Left ventricle myocardium inferior (tissue), 1 donor: Measurements from ENCODE around the gene ROBO2. TPM values are rescaled to one million over a fixed set of nuclear protein-coding genes. Genes with fewer than 3 reads are reported as not detected.

Source experiments
- DNase-seq: peaks from one replicate; pipeline ENCODE4 v3.0.0-alpha.2; 2020
- H3K27ac ChIP-seq: fragments of 200-600 bp; replicated peaks from 2 replicates; pipeline ENCODE4 v1.8.0; 2021
- H3K27me3 ChIP-seq: fragments of 200-600 bp; 2 replicates; pipeline ENCODE4 v1.8.0; 2021; ENCODE audit warnings: low read depth
- H3K36me3 ChIP-seq: fragments of 200-600 bp; 2 replicates; pipeline ENCODE4 v1.8.0; 2021
- H3K4me1 ChIP-seq: fragments of 200-600 bp; 2 replicates; pipeline ENCODE4 v1.8.0; 2021
- H3K4me3 ChIP-seq: fragments of 200-600 bp; 2 replicates; pipeline ENCODE4 v1.8.0; 2021; ENCODE audit warnings: mild to moderate bottlenecking, moderate library complexity
- H3K9me3 ChIP-seq: fragments of 200-600 bp; replicated peaks from 2 replicates; pipeline ENCODE4 v1.8.0; 2021
- intact Hi-C: fragments of 100-400 bp; cut with micrococcal nuclease; formaldehyde crosslinking; loops from one replicate; pipeline ENCODE4 v1.11.0; 2022
- total RNA-seq: library from RNA; stranded (reverse); fragmentation: NEBNext Ultra II Directional; extraction: Animal tissue kit (Norgen Biotek cat#: 25700); gene quantifications from one replicate; pipeline ENCODE4 v1.2.1, GENCODE V29; 2021
- TF ChIP-seq, protein P1 (sequence below): fragments of 200-600 bp; IDR thresholded peaks from 2 replicates; pipeline ENCODE4 v1.8.0; 2021; ENCODE audit warnings: antibody characterized with exemption, mild to moderate bottlenecking, borderline replicate concordance
- donor health status: DM: no; HTN: yes; CAD: no; lungs with severe emphysema.

Gene ROBO2
- total RNA-seq, 1 donor from 2014 or later = 0.19 TPM

DNA sequence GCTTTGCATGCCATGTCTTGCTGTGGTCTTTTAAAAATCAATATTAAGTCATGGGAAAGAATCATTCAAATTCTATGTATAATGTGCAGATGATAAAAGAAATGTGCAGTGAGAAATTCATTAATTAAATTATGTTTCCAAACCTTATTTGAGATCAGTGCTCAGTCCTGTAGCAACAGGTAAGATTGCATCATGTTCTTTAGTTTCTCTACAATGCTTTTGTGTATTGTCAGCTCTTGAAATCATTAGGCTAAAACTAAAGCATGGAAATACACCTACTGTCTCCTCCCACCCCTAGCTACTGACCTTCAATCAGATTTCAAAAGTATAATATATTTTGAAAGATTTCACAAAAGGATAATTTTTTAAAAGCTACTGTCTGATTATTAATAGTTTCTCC lies 612.7 kb downstream of the ROBO2 start:
- intact Hi-C loops = no loop called here
- no peaks in the 10 kb centered on the region for H3K27me3 ChIP-seq
- H3K27ac ChIP-seq = no peak overlapping the region
- no peaks in the 10 kb centered on the region for H3K36me3 ChIP-seq
- H3K4me1 ChIP-seq = no peaks in the 10 kb centered on the region
- H3K4me3 ChIP-seq = no peak overlapping the region
- no peak for DNase-seq
- no peaks in the 10 kb centered on the region for H3K9me3 ChIP-seq
- TF ChIP-seq, protein P1, sequence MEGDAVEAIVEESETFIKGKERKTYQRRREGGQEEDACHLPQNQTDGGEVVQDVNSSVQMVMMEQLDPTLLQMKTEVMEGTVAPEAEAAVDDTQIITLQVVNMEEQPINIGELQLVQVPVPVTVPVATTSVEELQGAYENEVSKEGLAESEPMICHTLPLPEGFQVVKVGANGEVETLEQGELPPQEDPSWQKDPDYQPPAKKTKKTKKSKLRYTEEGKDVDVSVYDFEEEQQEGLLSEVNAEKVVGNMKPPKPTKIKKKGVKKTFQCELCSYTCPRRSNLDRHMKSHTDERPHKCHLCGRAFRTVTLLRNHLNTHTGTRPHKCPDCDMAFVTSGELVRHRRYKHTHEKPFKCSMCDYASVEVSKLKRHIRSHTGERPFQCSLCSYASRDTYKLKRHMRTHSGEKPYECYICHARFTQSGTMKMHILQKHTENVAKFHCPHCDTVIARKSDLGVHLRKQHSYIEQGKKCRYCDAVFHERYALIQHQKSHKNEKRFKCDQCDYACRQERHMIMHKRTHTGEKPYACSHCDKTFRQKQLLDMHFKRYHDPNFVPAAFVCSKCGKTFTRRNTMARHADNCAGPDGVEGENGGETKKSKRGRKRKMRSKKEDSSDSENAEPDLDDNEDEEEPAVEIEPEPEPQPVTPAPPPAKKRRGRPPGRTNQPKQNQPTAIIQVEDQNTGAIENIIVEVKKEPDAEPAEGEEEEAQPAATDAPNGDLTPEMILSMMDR = no peak

DNA sequence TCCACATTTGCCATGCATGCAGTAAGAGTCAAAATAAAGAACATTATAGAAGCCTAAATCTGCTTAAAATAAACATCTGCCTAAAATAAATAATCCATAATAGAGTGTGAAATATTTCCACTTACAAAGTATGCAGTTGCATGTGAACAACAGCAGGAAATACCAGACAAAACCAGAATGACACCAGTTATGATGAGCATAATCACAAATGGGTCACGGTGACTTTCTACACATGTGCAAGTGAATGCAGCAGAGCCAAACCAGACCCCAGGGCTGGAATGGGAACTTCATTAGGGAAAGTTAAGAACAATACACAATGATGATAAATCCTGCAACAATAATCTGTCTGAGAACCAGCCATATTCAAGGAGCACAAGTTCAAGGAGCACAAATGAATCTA lies 615.5 kb downstream of the ROBO2 start:
- no peaks in the 10 kb centered on the region for H3K4me1 ChIP-seq
- intact Hi-C loops = no loop called here
- DNase-seq = no peak
- no peaks in the 10 kb centered on the region for H3K36me3 ChIP-seq
- H3K27ac ChIP-seq = no peak overlapping the region
- TF ChIP-seq, protein P1 = no peak
- no peak overlapping the region for H3K4me3 ChIP-seq
- peaks cover 21% of the 10 kb centered on the region for H3K9me3 ChIP-seq
- H3K27me3 ChIP-seq = no peaks in the 10 kb centered on the region

DNA sequence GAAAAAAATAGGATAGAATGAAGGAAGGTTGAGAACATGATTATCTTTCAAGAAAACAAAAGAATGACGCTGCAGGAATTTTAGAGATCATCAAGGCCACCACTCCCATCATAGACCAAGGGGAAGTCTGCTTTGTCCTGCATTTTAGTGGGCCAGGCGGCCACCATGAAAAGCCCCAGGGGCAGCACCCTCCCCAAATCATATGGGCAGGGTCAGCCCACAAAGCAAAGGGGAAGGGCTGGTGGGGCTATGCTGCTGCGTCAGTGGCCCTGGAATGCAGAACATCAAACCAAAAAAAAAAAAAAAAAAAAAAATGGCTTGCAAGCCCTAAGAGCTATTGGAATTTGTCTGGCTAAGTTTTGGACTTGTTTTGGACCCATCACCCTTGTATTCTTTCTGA lies 620.8 kb downstream of the ROBO2 start:
- Histone ChIP-seq H3K9me3 (peaks cover 41% of the 10 kb centered on the region), H3K4me3 (no peak overlapping the region), H3K27ac (no peak overlapping the region), H3K27me3 (no peaks in the 10 kb centered on the region), H3K4me1 (no peaks in the 10 kb centered on the region), H3K36me3 (no peaks in the 10 kb centered on the region)
- TF ChIP-seq, protein P1 = no peak
- no peak for DNase-seq
- intact Hi-C loops = no loop called here

DNA sequence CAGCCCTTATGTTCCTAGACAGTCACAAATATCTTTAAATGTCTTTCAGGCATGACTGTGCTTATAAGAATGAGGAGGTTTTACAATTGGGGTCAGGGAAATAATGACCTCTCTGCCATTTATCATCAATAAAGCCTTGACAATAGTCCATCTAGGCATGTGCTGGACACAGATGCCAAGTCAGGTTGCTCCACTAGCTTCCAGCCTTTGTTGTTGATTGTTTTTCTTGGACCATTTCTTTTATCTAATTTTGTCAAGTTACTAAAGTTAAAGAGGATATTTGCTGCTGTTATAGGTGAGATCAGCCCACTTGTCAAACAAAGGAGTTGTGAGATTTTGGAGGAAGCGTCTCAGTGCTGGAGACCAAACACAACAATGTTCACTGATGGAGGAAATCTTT lies 628.0 kb downstream of the ROBO2 start:
- intact Hi-C loops = no loop called here
- no peaks in the 10 kb centered on the region for H3K4me1 ChIP-seq
- no peaks in the 10 kb centered on the region for H3K36me3 ChIP-seq
- peaks cover 12% of the 10 kb centered on the region for H3K9me3 ChIP-seq
- DNase-seq = no peak
- no peak overlapping the region for H3K4me3 ChIP-seq
- no peak overlapping the region for H3K27ac ChIP-seq
- TF ChIP-seq, protein P1 = no peak
- no peaks in the 10 kb centered on the region for H3K27me3 ChIP-seq

DNA sequence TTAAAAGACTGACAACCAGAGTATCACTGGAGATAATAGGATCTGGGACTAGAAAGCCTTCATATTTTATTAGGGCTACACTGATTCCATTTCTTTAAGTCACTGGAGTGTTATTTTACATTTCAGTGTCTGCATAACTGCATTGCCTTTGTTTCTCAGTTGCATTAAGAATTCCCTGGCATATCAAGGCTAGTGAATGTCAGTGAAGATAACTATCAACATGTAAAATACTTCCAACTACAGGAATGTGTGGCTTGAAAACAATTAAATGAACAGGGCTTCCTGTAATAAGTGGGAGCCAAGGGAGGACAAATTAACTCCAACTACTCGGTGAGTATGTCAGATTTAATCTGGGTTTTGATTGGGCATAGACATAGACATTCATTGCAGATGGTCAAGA lies 628.5 kb downstream of the ROBO2 start:
- intact Hi-C loops = no loop called here
- no peaks in the 10 kb centered on the region for H3K27me3 ChIP-seq
- TF ChIP-seq, protein P1 = no peak

DNA sequence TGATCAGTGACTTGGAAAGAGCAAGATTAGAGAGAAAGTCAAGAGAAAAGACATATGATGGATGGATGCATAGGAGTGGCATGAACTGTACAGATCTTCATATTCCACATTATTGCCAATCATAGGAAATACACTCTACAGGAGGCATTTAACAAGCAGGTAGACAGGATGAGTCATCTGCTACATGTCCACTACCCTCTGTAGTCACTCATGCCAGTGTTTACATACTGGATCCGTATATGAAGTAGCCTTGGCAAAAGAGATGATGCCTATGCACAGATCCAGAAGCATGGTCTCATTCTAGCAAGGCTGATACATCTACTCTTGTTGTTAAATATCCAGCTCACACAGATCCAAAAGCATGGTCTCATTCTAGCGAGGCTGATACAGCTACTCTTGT lies 632.1 kb downstream of the ROBO2 start:
- no peak for DNase-seq

More for the DNA sequence above, 628.5 kb downstream of the ROBO2 start:
- Histone ChIP-seq H3K4me1 (no peaks in the 10 kb centered on the region), H3K4me3 (no peak overlapping the region), H3K27ac (no peak overlapping the region), H3K36me3 (no peaks in the 10 kb centered on the region), H3K9me3 (peaks cover 11% of the 10 kb centered on the region)
- no peak for DNase-seq

More for the DNA sequence above, 632.1 kb downstream of the ROBO2 start:
- Histone ChIP-seq H3K27ac (no peak overlapping the region), H3K4me1 (no peaks in the 10 kb centered on the region), H3K36me3 (no peaks in the 10 kb centered on the region), H3K27me3 (no peaks in the 10 kb centered on the region), H3K4me3 (no peak overlapping the region), H3K9me3 (peaks cover 2% of the 10 kb centered on the region)
- intact Hi-C loops = no loop called here
- TF ChIP-seq, protein P1 = no peak
